Ovary (tissue), 9 donors: ENCODE data around the gene SVIL. TPM values are rescaled to one million over a fixed set of nuclear protein-coding genes. Genes with fewer than 3 reads are reported as not detected.
"Not testable (repeated sequence)": the region's sequence is repeated elsewhere in the genome, so short reads cannot be mapped to it uniquely, and the experiment has no call there.

Source experiments
- DNase-seq, 5 donors: peaks; one replicate each; pipeline ENCODE4 v3.0.0-alpha.2; 2019 to 2020
- H3K27ac ChIP-seq, 2 donors: fragments of 200-600 bp; one replicate each; pipeline versions ENCODE4 v1.5.1 to v1.8.0; 2019 to 2022
- H3K27me3 ChIP-seq: fragments of 200-600 bp; one replicate; pipeline ENCODE4 v1.8.0; 2022
- H3K36me3 ChIP-seq: fragments of 200-600 bp; sonication (generic); one replicate; pipeline ENCODE4 v1.5.1; 2019
- H3K4me1 ChIP-seq: one replicate; pipeline ENCODE4 v1.8.1; 2013; ENCODE audit warnings: mild to moderate bottlenecking, moderate library complexity; ENCODE audit not compliant: insufficient read depth
- H3K4me3 ChIP-seq: fragments of 200-600 bp; sonication (generic); one replicate; pipeline ENCODE4 v1.5.1; 2017
- H3K9me3 ChIP-seq, 2 donors: fragments of 200-600 bp in 1 of 2; sonication (generic) in 1 of 2; one replicate each; pipeline versions ENCODE4 v1.5.1 to v1.8.1; 2013 to 2019; ENCODE audit warnings: mild to moderate bottlenecking in 1 of 2, moderate library complexity in 1 of 2
- EP300 ChIP-seq: sonication (generic); formaldehyde crosslinking; IDR thresholded peaks from one replicate; pipeline ENCODE4 v1.6.1; 2017; ENCODE audit warnings: antibody characterized with exemption
- POLR2A ChIP-seq: fragments of 450-650 bp; IDR thresholded peaks from one replicate; pipeline ENCODE4 v1.6.1; 2017; ENCODE audit warnings: antibody characterized with exemption, mild to moderate bottlenecking, moderate library complexity
- WGBS, 3 donors: extraction: QIAGEN DNeasy Blood & Tissue Kit in 1 of 3; methylation state at CpG; one replicate each; pipeline versions ENCODE4 v1.1.5 to v1.1.7; 2013 to 2017; 5-methylcytosine and 5-hydroxymethylcytosine counted together
- intact Hi-C, 4 donors: fragments of 100-400 bp; cut with DNase I; formaldehyde crosslinking; loops; one replicate each; pipeline versions ENCODE4 v1.11.0 to v1.15.1; 2022 to 2023
- polyA plus RNA-seq, 2 donors: library from polyadenylated mRNA; stranded (reverse); fragments of 200-250 nt in 1 of 2; fragments of 350-450 nt in 1 of 2; fragmentation: Illumina TruSeq in 1 of 2; extraction: RNeasy Lipid Tissue Mini Kit (QIAGEN cat#74804) in 1 of 2; gene quantifications; one replicate each; pipeline ENCODE4 v1.2.3, GENCODE V29; 2013 to 2014
- total RNA-seq, 7 donors: library from RNA; depleted of rRNA in 2 of 7; stranded (reverse); fragments of >200 nt in 2 of 7; fragmentation: NEBNext Ultra II Directional in 3 of 7; extraction: Animal tissue kit (Norgen Biotek cat#: 25700) in 3 of 7; gene quantifications; one replicate each; pipeline versions ENCODE4 v1.1.0 to v1.2.4, GENCODE V29; 2016 to 2023
- TF ChIP-seq, protein P1 (sequence below), 3 donors: fragments of 450-650 bp in 2 of 3; fragments of 200-600 bp in 1 of 3; IDR thresholded peaks; one replicate each; pipeline versions ENCODE4 v1.5.1 to v1.8.0; 2016 to 2022; ENCODE audit warnings: antibody characterized with exemption in 3 of 3, mild to moderate bottlenecking in 1 of 3
- donor health status: DM: no; HTN: no; CAD: no; lungs with moderate emphysema.
- donor health status: DM: no; HTN: no; CAD: no.
- donor health status: Bipolar disorder and iron deficiency.
- donor health status: DM: yes; HTN: yes; CAD: no.
- donor health status: DM: no; HTN: no; CAD: no.
- donor health status: DM: yes; HTN: yes; CAD: no.

SVIL gene
- total and polyA plus RNA-seq, 9 donors: 49.9 to 225 (median 139) TPM

DNA sequence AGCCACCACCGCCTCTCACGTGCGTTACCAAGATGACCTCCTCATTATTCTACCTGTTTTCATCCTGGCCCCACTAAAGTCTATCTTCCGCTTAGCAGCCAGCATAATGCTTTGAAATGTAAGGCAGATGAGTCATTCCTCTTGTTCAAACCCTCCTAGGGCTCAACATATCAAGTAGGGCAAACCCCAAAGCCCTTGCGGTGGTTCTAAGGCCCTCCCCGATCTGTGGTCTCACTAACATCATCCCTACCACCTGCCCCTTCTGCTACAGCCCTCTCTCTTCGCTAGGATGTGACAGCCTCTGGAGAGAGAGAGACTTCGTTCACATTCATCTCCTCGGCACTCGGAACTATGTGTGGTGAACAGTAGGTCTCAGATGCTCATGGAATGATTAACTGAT lies 94.8 kb downstream of the SVIL start:
- intact Hi-C loops: no loop called here
- Histone ChIP-seq H3K9me3 (no peaks in the 10 kb centered on the region), H3K4me3 (no peak overlapping the region), H3K36me3 (no peaks in the 10 kb centered on the region), H3K4me1 (peaks cover 15% of the 10 kb centered on the region), H3K27ac (no peak overlapping the region), H3K27me3 (no peaks in the 10 kb centered on the region)
- WGBS, 3 donors: 96 to 99% (median 98%) methylated on average over 10 of the region's 10 CpGs
- TF ChIP-seq, protein P1, sequence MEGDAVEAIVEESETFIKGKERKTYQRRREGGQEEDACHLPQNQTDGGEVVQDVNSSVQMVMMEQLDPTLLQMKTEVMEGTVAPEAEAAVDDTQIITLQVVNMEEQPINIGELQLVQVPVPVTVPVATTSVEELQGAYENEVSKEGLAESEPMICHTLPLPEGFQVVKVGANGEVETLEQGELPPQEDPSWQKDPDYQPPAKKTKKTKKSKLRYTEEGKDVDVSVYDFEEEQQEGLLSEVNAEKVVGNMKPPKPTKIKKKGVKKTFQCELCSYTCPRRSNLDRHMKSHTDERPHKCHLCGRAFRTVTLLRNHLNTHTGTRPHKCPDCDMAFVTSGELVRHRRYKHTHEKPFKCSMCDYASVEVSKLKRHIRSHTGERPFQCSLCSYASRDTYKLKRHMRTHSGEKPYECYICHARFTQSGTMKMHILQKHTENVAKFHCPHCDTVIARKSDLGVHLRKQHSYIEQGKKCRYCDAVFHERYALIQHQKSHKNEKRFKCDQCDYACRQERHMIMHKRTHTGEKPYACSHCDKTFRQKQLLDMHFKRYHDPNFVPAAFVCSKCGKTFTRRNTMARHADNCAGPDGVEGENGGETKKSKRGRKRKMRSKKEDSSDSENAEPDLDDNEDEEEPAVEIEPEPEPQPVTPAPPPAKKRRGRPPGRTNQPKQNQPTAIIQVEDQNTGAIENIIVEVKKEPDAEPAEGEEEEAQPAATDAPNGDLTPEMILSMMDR (IDR thresholded peaks at IDR 0.05): no peak
- TF ChIP-seq POLR2A (no peak), EP300 (no peak)
- DNase-seq: no peak

DNA sequence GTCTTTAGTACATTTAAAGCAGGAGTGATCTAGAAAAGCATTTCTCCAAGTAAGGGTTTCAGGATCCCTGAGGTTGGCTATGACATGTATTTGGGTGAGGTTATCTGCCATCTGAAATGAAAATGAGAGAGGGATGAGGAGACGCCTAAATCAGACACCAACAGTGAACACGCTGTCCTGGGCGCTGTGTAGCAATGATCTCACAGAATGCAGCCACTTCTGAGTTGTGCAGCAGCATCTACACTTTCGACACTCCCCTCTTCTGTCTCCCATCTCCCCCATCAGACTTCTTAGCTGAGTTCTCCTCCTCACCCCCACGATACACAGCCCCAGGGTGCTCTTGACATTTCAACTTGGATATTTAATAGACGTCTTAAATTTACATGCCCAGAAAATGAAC lies 95.4 kb downstream of the SVIL start:
- no peaks in the 10 kb centered on the region for H3K27me3 ChIP-seq
- TF ChIP-seq EP300 (no peak), POLR2A (no peak)
- TF ChIP-seq, protein P1 (IDR thresholded peaks at IDR 0.05): no peak
- H3K36me3 ChIP-seq: no peaks in the 10 kb centered on the region
- H3K4me1 ChIP-seq: peaks cover 14% of the 10 kb centered on the region
- no peak overlapping the region for H3K4me3 ChIP-seq
- intact Hi-C loops: no loop called here
- WGBS, 3 donors: 78 to 86% (median 85%) methylated on average over 6 of the region's 6 CpGs
- no peak for DNase-seq
- H3K9me3 ChIP-seq: no peaks in the 10 kb centered on the region
- no peak overlapping the region for H3K27ac ChIP-seq

DNA sequence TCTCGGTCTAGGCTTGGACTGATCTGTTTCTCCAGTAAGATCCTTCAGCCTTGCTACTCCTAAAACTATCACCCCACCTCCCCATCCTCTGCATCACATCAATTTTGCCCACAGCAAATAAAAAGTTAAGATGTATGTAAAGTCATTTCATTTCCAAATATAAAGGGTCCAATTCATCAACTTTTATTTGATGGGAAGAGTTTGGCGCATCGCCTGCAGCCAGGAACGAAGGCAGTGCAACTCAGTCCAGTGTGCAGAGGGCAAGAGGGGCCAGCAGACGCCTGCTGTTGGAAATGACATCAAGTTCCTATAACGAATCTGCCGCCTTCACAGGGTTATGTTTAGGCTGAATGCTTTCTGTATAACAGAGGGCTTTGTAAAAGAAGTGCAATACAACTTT lies 97.0 kb downstream of the SVIL start:
- H3K27me3 ChIP-seq: no peaks in the 10 kb centered on the region
- intact Hi-C loops: no loop called here
- no peak overlapping the region for H3K27ac ChIP-seq
- no peak for TF ChIP-seq POLR2A
- TF ChIP-seq EP300: no peak
- TF ChIP-seq, protein P1 (IDR thresholded peaks at IDR 0.05): no peak
- H3K36me3 ChIP-seq: no peaks in the 10 kb centered on the region
- H3K4me1 ChIP-seq: peaks cover 5% of the 10 kb centered on the region
- WGBS, 3 donors: 72 to 74% (median 73%) methylated on average over 7 of the region's 7 CpGs
- no peaks in the 10 kb centered on the region for H3K9me3 ChIP-seq
- no peak for DNase-seq
- H3K4me3 ChIP-seq: no peak overlapping the region

DNA sequence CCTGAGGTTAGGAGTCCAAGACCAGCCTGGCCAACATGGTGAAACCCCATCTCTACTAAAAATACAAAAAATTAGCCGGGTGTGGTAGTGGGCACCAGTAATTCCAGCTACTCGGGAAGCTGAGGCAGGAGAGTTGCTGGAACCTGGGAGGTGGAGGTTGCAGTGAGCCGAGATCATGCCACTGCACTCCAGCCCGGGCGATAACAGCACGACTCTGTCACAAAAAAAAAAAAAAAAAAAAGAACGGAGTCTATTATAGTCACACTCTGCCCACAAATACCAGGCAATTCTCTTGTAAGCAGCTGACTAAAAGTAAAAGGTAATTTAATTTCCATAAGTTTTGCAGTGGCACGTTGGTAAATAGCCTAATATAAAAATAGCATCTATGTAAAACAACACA lies 98.1 kb downstream of the SVIL start:
- H3K4me3 ChIP-seq, DNase-seq, H3K4me1 ChIP-seq, intact Hi-C loops, H3K36me3 ChIP-seq, H3K9me3 ChIP-seq, H3K27ac ChIP-seq, H3K27me3 ChIP-seq: not testable (repeated sequence)
- WGBS, 3 donors: 86 to 90% (median 88%) methylated on average over 8 of the region's 8 CpGs

DNA sequence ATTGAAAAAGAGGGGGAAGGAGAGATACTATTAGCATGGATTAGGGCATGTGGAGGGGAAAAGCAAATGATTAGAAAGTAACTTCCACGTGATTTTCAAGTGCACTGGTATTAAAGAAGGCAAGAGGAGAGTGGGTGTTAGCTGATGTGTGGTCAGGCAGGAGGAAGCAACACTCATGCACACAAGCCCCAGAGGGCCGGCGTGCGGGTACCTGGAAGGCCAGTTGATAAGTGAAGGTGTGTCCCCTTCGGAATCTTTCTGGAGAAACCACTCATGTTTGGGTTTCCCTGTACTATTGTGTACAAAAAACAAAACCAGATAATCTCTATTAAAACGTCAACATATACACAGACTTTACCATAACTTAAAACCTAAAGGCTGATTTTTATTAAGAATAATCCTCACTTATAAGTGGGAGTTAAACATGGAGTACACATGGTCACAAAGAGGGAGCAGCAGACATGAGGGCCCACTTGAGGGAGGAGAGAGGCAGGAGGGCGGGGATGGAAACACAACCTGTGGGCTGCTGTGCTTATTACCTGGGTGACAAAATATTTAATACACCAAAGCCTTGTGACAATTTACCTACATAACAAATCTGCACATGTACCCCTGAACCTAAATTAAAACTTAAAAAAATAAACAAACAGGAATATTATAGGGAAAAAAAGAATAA lies 98.9 kb downstream of the SVIL start:
- TF ChIP-seq, protein P1 (IDR thresholded peaks at IDR 0.05): no peak
- no peak for TF ChIP-seq EP300
- no peak for TF ChIP-seq POLR2A
- 46 to 60% (median 52%) methylated on average over 7 of the region's 7 CpGs for WGBS, 3 donors
- no peaks in the 10 kb centered on the region for H3K9me3 ChIP-seq
- H3K27ac ChIP-seq: peak overlapping the region in 1 of 2 donors; percentile 26
- no peaks in the 10 kb centered on the region for H3K36me3 ChIP-seq
- H3K27me3 ChIP-seq: no peaks in the 10 kb centered on the region
- intact Hi-C loops: no loop called here
- H3K4me3 ChIP-seq: no peak overlapping the region
- peaks cover 5% of the 10 kb centered on the region for H3K4me1 ChIP-seq
- DNase-seq: no peak
